Large intestine (tissue), 3 donors: ENCODE results near the gene PRRX2. TPM values are rescaled to one million over a fixed set of nuclear protein-coding genes. Genes with fewer than 3 reads are reported as not detected.
"Not testable (repeated sequence)": the region's sequence is repeated elsewhere in the genome, so short reads cannot be mapped to it uniquely, and the experiment has no call there.

Experiments used
- DNase-seq, 2 donors: peaks; one replicate each; pipeline versions ENCODE4 v3.0.0 to v3.0.0-alpha.2; 2013
- H3K27ac ChIP-seq: one replicate; pipeline ENCODE4 v1.5.1; 2013; ENCODE audit warnings: low read length
- H3K27me3 ChIP-seq: 2 replicates; pipeline ENCODE4 v1.6.1; 2013; ENCODE audit warnings: low read length; ENCODE audit not compliant: control insufficient read depth, insufficient read depth
- H3K36me3 ChIP-seq: 2 replicates; pipeline ENCODE4 v1.6.1; 2013; ENCODE audit warnings: low read length; ENCODE audit not compliant: control insufficient read depth, insufficient read depth
- H3K4me1 ChIP-seq: one replicate; pipeline ENCODE4 v1.6.1; 2013; ENCODE audit warnings: low read length; ENCODE audit not compliant: control insufficient read depth, insufficient read depth
- H3K4me3 ChIP-seq: one replicate; pipeline ENCODE4 v1.5.1; 2013; ENCODE audit warnings: low read length
- H3K9me3 ChIP-seq: one replicate; pipeline ENCODE4 v1.6.1; 2013; ENCODE audit warnings: mild to moderate bottlenecking, low read depth, low read length, moderate library complexity; ENCODE audit not compliant: control insufficient read depth
- WGBS: methylation state at CpG from one replicate; pipeline ENCODE4 v1.1.5; 2013; ENCODE audit warnings: low lambda C conversion rate; ENCODE audit not compliant: insufficient coverage; 5-methylcytosine and 5-hydroxymethylcytosine counted together
- polyA plus RNA-seq: library from polyadenylated mRNA; unstranded; fragments of 120-200 nt; gene quantifications from one replicate; pipeline ENCODE4 v1.2.1, GENCODE V29; 2013

Gene PRRX2
- polyA plus RNA-seq, 1 donor: 1.6 TPM

GRCh38 chr9:129756191-129756590, 90.7 kb downstream of the PRRX2 start:
- no peak overlapping the region for H3K27ac ChIP-seq
- H3K4me3 ChIP-seq: no peak overlapping the region
- H3K4me1 ChIP-seq: peaks cover 14% of the 10 kb centered on the region
- DNase-seq: no peak
- H3K27me3 ChIP-seq: peaks cover 10% of the 10 kb centered on the region
- H3K9me3 ChIP-seq: no peaks in the 10 kb centered on the region
- no CpG with 5 or more reads among the region's 6 CpGs for WGBS
- H3K36me3 ChIP-seq: no peaks in the 10 kb centered on the region

GRCh38 chr9:129757045-129757444, 91.6 kb downstream of the PRRX2 start:
- Histone ChIP-seq H3K9me3 (no peaks in the 10 kb centered on the region), H3K27ac (no peak overlapping the region), H3K4me1 (peaks cover 23% of the 10 kb centered on the region), H3K36me3 (no peaks in the 10 kb centered on the region), H3K27me3 (peaks cover 4% of the 10 kb centered on the region), H3K4me3 (no peak overlapping the region)
- no CpG with 5 or more reads among the region's 9 CpGs for WGBS
- no peak for DNase-seq

- DNase-seq: no peak
- H3K9me3 ChIP-seq: no peaks in the 10 kb centered on the region
- no CpG with 5 or more reads among the region's 4 CpGs for WGBS
Observed at GRCh38 chr9:129759319-129759718, 93.9 kb downstream of the PRRX2 start.

GRCh38 chr9:129759804-129760502, 94.5 kb downstream of the PRRX2 start:
- Histone ChIP-seq H3K27me3 (no peaks in the 10 kb centered on the region), H3K36me3 (no peaks in the 10 kb centered on the region), H3K4me3 (no peak overlapping the region), H3K27ac (no peak overlapping the region), H3K9me3 (no peaks in the 10 kb centered on the region), H3K4me1 (peaks cover 18% of the 10 kb centered on the region)
- WGBS: no CpG with 5 or more reads among the region's 13 CpGs
- no peak for DNase-seq

More at GRCh38 chr9:129759319-129759718, 93.9 kb downstream of the PRRX2 start:
- Histone ChIP-seq H3K4me3 (no peak overlapping the region), H3K36me3 (no peaks in the 10 kb centered on the region), H3K4me1 (peaks cover 18% of the 10 kb centered on the region), H3K27ac (no peak overlapping the region), H3K27me3 (no peaks in the 10 kb centered on the region)

- H3K4me3 ChIP-seq, H3K36me3 ChIP-seq, H3K9me3 ChIP-seq, DNase-seq, H3K27me3 ChIP-seq: not testable (repeated sequence)
- Histone ChIP-seq H3K27ac (peak overlapping the region; percentile 86), H3K4me1 (peaks cover 20% of the 10 kb centered on the region)
- 100% methylated on average over 2 of the region's 7 CpGs for WGBS
Observed at GRCh38 chr9:129760784-129761183, 95.3 kb downstream of the PRRX2 start.

GRCh38 chr9:129761293-129761900, 96.0 kb downstream of the PRRX2 start:
- peak; percentile 85 for DNase-seq
- 82% methylated on average over 2 of the region's 11 CpGs for WGBS
- no peaks in the 10 kb centered on the region for H3K9me3 ChIP-seq

GRCh38 chr9:129761901-129762369, 96.5 kb downstream of the PRRX2 start:
- Histone ChIP-seq H3K4me3 (no peak overlapping the region), H3K9me3 (no peaks in the 10 kb centered on the region), H3K27ac (peak overlapping the region; percentile 86), H3K36me3 (no peaks in the 10 kb centered on the region), H3K4me1 (peaks cover 25% of the 10 kb centered on the region), H3K27me3 (no peaks in the 10 kb centered on the region)
- WGBS: no CpG with 5 or more reads among the region's 6 CpGs
- peak in 1 of 2 donors; percentile 39 for DNase-seq

More at GRCh38 chr9:129761293-129761900, 96.0 kb downstream of the PRRX2 start:
- H3K36me3 ChIP-seq: no peaks in the 10 kb centered on the region
- H3K4me1 ChIP-seq: peaks cover 24% of the 10 kb centered on the region
- peak overlapping the region; percentile 86 for H3K27ac ChIP-seq
- no peak overlapping the region for H3K4me3 ChIP-seq
- H3K27me3 ChIP-seq: no peaks in the 10 kb centered on the region

- H3K27me3 ChIP-seq, H3K9me3 ChIP-seq, H3K4me3 ChIP-seq, H3K36me3 ChIP-seq: not testable (repeated sequence)
- no CpG with 5 or more reads among the region's 13 CpGs for WGBS
- Histone ChIP-seq H3K4me1 (peaks cover 25% of the 10 kb centered on the region), H3K27ac (peak overlapping the region; percentile 86)
- peak; percentile 66 to 71 for DNase-seq
Observed at GRCh38 chr9:129762370-129762984, 97.0 kb downstream of the PRRX2 start.

GRCh38 chr9:129762985-129763926, 97.8 kb downstream of the PRRX2 start:
- no peak overlapping the region for H3K4me3 ChIP-seq
- WGBS: no CpG with 5 or more reads among the region's 13 CpGs
- no peaks in the 10 kb centered on the region for H3K27me3 ChIP-seq
- no peak for DNase-seq
- no peaks in the 10 kb centered on the region for H3K36me3 ChIP-seq
- peak overlapping the region; percentile 86 for H3K27ac ChIP-seq
- H3K4me1 ChIP-seq: peaks cover 25% of the 10 kb centered on the region
- H3K9me3 ChIP-seq: no peaks in the 10 kb centered on the region
